ENCODE measurements around the gene CGB2.
"Not testable (repeated sequence)": the region's sequence is repeated elsewhere in the genome, so short reads cannot be mapped to it uniquely, and the experiment has no call there.

Gene CGB2

DNA sequence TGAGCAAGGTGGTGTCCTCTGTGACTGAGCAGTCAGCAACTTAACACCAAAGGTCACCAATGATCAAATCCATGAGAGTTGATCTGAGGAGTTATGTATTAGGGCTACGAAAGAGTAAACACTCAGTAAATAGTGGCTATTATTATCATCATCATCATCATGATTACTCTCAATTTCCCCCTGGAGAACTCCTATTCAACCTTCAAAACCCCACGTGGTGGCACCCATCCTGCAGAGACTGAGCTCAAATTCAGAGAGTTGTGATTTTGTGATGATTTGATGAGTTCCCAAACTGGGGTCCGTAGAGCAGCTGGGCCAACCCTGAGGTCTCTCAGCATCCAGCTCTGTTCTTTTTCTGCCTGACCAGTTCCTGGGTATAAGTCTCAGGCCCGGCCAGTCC, 18.1 kb downstream of the CGB2 start:
- DNase-seq (ENCODE audit: low read depth in 2 of 2); H3K4me3 ChIP-seq (replicated peaks in 1 of 2; ENCODE audit: low read depth in 2 of 2, low read length in 2 of 2): not testable (repeated sequence)

DNA sequence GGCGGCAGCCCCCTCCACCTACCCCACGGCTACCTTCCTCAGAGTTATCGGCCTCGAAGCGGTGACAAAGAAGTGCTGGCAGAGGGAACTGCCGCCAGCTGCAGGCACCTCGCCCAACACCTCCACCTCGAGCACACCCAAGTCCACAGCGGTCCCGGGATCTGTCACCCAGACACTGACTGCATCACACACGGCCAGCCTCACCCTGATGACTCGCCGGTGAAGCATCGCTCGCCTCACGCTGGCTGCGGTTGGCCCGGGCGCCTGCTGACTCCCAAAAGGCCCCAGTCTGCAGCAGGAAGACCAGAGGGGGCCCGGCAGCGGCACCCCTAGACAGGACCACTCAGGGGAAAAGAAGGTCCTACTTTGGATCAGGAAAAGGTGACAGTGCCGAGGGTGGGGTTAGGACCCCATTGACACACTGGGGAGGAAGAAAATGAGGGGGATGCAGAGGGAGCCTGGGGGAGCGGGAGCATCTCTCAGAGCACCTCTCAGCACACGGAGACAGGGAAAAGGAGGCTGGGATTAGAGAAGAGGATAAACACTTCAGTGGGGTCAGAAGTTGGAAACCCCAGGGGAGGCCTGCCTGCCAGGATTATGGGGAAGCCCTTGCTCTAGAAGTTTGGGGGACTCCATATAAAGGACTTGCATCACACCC, 18.8 kb downstream of the CGB2 start:
- peak in 1 of 2 donors; percentile 76 for DNase-seq (ENCODE audit: low read depth in 2 of 2)
- not testable (repeated sequence) for H3K4me3 ChIP-seq (replicated peaks in 1 of 2; ENCODE audit: low read depth in 2 of 2, low read length in 2 of 2)

DNA sequence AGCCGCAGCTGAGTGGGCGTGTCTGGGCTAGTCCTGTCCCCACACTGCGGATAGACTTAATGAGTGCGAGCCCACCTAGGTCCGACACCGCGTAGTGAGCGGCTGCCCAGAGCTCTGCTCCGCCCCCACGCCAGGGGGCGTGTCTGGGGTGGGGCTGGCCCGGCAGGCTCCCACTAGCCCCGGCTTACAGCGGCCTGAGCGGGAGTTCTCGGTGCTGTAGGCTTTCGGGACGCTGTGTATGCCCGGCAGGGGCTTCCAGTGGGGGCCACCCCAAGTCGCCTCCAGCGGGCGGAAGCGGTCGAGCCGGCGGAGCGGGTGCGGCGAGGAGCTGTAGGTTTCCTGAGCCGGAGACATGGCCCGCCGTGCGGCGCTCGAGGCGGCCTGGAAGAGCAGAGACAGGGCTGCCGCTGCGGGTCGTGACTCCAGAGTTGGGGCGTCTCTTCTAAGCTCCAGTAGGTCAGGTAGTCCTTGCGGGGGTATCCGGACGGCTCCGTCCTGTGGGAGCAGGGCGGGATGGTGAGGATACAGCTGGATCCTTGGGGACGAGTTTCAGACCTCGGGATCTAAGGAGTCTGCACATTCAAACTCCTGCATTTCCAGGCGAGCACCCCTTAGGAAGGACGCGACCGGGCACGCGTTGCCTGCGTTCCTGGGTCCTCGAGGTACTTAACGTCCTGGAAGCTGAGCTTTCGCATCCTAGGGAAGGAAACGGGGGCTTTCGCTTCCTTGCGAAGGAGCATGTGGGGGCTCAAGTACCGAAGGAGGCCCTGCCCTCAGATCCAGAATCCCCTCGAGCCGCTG, 24.6 kb downstream of the CGB2 start:
- DNase-seq (ENCODE audit: low read depth in 2 of 2): peak; percentile 38 to 49
- TF ChIP-seq, protein P1, sequence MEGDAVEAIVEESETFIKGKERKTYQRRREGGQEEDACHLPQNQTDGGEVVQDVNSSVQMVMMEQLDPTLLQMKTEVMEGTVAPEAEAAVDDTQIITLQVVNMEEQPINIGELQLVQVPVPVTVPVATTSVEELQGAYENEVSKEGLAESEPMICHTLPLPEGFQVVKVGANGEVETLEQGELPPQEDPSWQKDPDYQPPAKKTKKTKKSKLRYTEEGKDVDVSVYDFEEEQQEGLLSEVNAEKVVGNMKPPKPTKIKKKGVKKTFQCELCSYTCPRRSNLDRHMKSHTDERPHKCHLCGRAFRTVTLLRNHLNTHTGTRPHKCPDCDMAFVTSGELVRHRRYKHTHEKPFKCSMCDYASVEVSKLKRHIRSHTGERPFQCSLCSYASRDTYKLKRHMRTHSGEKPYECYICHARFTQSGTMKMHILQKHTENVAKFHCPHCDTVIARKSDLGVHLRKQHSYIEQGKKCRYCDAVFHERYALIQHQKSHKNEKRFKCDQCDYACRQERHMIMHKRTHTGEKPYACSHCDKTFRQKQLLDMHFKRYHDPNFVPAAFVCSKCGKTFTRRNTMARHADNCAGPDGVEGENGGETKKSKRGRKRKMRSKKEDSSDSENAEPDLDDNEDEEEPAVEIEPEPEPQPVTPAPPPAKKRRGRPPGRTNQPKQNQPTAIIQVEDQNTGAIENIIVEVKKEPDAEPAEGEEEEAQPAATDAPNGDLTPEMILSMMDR (IDR thresholded peaks at IDR 0.05; ENCODE audit: low read depth, low read length): peak; percentile 19
- H3K4me3 ChIP-seq (replicated peaks in 1 of 2; ENCODE audit: low read depth in 2 of 2, low read length in 2 of 2): peak overlapping the region; percentile 45 to 60

DNA sequence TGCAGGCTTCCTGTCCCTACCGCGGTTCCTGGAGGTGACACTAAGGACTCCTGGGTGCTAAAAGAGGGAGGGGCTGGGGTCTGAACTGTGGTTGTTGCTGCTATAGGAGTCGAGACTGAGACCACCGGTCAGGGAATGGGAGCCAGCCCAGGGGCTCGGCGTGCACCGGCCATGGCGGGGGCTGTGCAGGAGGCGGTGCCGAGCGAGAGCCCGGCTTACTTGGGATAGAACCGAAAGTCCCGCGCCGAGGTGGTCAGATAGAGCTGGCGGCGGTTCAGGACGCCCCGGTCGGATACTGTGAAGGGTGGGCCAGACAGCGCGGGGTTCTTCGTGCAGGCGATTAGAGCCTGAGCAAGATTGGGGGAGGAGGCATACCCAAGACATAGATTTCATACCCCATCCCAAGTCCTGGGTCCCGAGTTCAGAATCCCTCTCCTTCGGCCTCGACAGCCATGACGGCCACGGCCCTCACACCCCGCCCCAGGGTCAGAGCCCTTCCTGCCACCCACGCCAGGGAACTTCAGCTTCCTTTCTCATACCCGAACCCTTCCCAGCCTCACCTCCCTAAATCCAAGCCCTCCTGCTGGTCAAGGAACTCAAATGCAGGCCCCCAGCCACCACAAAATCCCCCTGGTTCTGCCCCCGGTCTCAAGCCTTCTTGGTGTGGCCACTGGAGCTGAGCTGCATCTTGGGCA, 25.4 kb downstream of the CGB2 start:
- not testable (repeated sequence) for DNase-seq (ENCODE audit: low read depth in 2 of 2)
- peak overlapping the region; percentile 49 to 60 for H3K4me3 ChIP-seq (replicated peaks in 1 of 2; ENCODE audit: low read depth in 2 of 2, low read length in 2 of 2)

DNA sequence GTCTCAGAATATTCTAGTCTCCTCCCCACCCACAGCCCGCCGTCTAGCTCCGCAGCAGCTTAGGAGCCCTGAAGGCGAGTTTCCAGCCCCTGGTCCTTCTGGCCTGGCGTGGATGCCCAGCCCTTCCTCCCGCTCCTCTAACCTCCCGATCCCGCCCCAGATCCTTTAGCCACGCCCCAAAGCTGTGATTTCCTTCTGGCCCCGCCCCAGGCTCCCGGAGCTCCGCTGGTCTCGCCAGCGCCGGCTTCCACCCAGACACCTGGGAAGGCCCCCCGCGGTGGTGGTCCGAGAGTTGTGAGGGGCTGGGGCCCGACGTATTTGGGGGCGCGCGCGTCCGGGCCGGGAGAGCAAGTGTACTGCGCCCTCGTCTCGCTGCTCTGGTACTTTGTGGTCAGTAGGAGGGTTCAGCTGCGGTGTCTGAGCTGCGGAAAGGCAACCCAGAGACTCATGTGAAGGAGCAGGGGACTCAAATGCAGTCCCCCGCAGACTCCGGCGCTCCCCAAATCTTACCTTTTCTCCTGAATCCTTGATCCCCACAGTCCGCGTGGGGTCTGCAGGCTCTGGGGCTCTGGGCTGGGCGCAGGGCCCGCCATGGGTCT, 26.0 kb downstream of the CGB2 start, which contains the start of gene CGB7:
Gene CGB7, minus strand, starts transcription at position 114 of the 599 bp plus-strand sequence. CDS start 2,374 bp downstream, outside the sequence.
- TF ChIP-seq, protein P1 (IDR thresholded peaks at IDR 0.05; ENCODE audit: low read depth, low read length): no peak
- peak within 1 kb of the TSS; percentile 49 to 60 for H3K4me3 ChIP-seq (replicated peaks in 1 of 2; ENCODE audit: low read depth in 2 of 2, low read length in 2 of 2)
- peak; percentile 54 to 61 for DNase-seq (ENCODE audit: low read depth in 2 of 2)

DNA sequence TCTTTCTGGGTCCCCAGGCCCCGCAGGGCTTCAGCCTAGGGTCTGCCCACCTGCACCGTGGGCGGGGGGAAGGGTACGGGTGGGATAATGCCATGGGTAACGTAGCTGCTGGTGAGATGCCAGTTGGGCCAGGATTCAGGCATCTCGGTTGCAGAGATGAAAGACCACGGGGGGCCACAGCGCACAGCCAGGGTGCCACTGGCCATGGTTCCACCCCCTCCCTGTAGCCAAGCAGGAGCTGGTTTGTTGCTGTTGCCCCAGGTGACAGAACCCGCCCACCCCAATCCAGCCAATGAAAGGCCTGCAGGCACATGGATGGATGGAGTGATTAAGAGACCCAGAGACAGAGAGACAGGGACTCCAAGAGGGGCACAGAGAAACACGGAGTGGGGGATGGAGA, 26.9 kb downstream of the CGB2 start:
- TF ChIP-seq, protein P1 (IDR thresholded peaks at IDR 0.05; ENCODE audit: low read depth, low read length): no peak
- DNase-seq (ENCODE audit: low read depth in 2 of 2): peak in 1 of 2 donors; percentile 24
- no peak overlapping the region for H3K4me3 ChIP-seq (replicated peaks in 1 of 2; ENCODE audit: low read depth in 2 of 2, low read length in 2 of 2)

DNA sequence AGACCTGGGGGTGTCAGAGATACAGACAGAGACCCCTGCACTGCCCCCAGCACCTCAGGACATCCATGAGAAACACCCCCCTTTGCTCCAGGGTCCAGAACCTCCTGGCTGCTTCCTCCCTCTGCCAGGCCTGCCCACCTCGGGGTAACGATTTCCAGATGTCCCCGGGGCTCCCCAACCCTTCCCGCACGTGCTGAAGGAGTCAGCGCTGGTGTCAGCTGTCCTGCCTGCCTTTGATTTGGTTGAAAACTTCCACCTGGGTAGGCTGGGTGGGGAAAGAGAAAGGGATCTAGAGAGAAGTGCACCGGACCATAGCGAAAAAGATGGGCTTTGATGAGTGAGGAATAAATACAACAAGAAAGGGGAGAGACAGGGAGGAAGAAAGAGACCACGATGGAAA, 27.4 kb downstream of the CGB2 start:
- TF ChIP-seq, protein P1 (IDR thresholded peaks at IDR 0.05; ENCODE audit: low read depth, low read length): no peak
- DNase-seq (ENCODE audit: low read depth in 2 of 2): no peak
- no peak overlapping the region for H3K4me3 ChIP-seq (replicated peaks in 1 of 2; ENCODE audit: low read depth in 2 of 2, low read length in 2 of 2)

DNA sequence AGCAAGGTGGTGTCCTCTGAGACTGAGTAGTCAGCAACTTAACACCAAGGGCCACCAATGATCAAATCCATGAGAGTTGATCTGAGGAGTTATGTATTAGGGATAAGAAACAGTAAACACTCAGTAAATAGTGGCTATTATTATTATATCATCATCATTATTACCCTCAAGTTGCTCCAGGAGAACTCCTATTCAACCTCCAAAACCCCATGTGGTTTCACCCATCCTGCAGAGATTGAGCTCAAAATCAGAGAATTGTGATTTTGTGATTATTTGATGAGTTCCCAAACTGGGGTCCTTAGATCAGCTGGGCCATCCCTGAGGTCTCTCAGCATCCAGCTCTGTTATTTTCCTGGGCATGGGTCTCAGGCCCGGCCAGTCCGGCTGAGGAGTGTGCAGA, 29.3 kb downstream of the CGB2 start:
- H3K4me3 ChIP-seq (replicated peaks in 1 of 2; ENCODE audit: low read depth in 2 of 2, low read length in 2 of 2): no peak overlapping the region
- TF ChIP-seq, protein P1 (IDR thresholded peaks at IDR 0.05; ENCODE audit: low read depth, low read length): no peak
- DNase-seq (ENCODE audit: low read depth in 2 of 2): no peak
